ENCODE results near the gene SCYGR1.
"Not testable (repeated sequence)": the region's sequence is repeated elsewhere in the genome, so short reads cannot be mapped to it uniquely, and the experiment has no call there.

Gene SCYGR1

GRCh38 chr2:227368574-227368973, 19.2 kb downstream of the SCYGR1 start:
- DNase-seq, result no peak

- no peak for DNase-seq
Measured at GRCh38 chr2:227367427-227367795, 20.3 kb downstream of the SCYGR1 start.

GRCh38 chr2:227366769-227367426, 20.9 kb downstream of the SCYGR1 start:
- DNase-seq, result no peak

DNA sequence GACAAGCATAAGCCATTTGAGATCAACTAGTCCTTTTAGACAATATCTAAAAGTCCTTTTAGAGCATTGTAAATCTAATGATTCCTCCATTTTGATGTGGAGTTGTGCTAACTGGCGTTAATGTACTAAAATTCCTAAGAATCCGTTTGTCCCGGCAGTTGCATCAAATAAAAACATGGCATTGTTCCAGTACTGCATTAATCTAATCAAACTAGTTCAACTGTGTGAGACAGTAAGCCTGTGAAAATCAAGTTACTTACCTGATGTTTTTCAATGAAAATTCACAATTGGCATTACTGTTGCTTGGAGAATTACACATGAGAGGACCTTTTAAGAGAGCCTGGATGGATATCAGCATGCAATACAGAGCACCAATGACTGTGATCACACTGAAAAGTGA, 21.9 kb downstream of the SCYGR1 start:
- DNase-seq, result no peak

- not testable (repeated sequence) for DNase-seq
Measured at GRCh38 chr2:227364585-227365263, 23.0 kb downstream of the SCYGR1 start.

- no peak for DNase-seq
Measured at GRCh38 chr2:227363756-227364155, 24.0 kb downstream of the SCYGR1 start.

DNA sequence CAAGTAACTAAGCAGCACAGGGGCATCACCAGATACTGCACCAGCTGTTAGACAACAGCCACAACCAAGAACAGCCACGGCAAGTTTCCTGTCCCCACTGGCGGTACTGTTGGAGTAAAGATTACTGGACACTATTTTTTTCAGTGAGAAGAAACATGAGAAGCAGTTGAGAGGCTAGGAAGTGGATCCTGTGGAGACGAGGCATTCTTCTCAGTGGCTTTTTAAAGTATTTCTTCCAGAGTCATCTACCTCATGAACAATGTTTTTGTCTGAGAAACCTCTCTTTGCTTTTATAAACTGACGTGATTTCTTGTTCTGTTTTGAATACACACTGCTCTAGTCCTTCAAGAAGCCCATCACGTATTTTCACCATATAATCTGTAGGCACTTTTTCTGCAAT, 27.4 kb downstream of the SCYGR1 start:
- DNase-seq, result no peak

- DNase-seq, result no peak
Measured at GRCh38 chr2:227351639-227352038, 36.1 kb downstream of the SCYGR1 start.

- DNase-seq, result no peak
Measured at GRCh38 chr2:227349989-227350612, 37.6 kb downstream of the SCYGR1 start.

GRCh38 chr2:227348324-227348723, 39.4 kb downstream of the SCYGR1 start:
- DNase-seq, result no peak

DNA sequence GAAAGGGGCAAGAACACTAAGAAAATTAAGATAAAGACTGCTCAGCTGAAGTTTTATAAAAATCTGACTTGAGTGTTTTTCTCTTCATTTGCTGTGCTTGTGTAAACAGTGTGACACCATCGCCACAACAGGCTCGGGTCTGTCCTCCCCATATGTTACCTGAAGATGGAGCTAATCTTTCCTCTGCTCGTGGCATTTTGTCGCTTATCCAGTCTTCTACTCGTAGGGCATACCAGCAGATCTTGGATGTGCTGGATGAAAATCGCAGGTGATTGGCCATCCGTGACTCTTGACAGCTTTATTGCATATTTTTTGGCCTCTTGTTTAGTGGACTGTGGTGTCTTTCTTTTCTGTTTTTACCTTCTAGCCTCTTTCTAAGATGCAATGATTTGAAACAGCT, 40.6 kb downstream of the SCYGR1 start:
- DNase-seq, result no peak

DNA sequence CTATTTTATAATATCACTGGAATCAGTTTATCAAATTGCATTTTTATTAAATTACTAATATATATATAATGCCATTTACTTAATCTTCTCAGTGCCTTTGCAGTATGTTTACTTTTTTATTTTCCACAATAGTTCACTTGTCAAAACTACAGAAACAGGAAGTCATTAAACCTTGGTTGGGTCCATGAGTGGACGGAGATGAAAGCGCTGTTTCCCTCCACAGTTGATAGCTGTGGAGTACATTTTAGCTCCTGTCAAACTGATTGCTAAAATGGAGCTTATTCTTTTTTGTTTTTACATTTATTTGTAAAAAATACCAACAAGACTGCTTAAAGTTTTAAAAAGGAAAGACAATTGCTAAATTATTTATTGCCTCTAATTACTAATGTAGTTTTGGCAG, 43.5 kb downstream of the SCYGR1 start:
- DNase-seq, result no peak

DNA sequence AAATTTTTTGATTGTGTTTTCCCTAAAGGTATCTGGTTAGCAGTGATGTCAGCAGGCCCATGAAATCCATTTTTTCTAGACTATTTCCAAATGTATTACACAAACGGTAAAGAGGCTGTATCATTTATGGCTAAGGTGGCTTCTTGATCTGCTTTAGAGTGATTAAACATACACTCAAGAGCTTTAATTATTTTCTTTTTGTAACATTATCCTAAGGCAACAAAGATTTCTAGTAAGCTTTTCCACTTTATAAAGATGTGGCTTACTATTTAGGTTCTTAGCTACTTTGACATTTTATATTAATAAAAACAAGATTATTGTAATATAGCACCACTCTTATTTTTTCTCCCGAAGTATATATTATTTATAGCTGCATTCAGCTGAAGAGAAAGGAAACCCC, 46.2 kb downstream of the SCYGR1 start:
- DNase-seq, result no peak

- DNase-seq, result no peak
Measured at GRCh38 chr2:227340106-227340505, 47.6 kb downstream of the SCYGR1 start.

DNA sequence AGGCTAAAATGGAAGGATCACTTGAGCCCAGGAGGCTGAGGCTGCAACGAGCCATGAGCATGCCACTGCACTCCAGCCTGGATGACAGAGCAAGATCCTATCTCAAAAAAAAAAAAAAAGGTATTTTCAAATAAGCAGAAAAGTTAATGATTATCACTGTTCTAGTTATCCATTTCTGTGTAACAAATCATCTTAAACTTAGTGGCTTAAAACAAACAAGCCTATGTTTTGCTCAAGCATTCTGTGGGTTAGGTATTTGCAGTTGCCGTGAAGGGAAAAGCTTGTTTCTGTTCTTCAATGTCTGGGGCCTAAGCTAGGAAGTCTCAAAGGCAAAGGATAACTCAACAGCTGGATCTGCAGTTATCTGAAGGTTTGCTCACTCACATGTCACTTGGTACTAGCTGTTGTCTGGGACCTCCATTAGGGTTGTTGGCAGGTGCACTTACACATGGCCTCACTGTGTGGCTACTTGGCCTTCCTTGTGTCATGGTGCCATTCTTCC, 48.6 kb downstream of the SCYGR1 start:
- no peak for DNase-seq

Data from activated CD8-positive, alpha-beta memory T cell treated with anti-CD3 and anti-CD28 coated beads, Interleukin-2, amount 50 U/mL, for 4 hours (primary cell).